HAP-1 (cell line): ENCODE results near the gene DGKI.

Experiments used
- DNase-seq, 2 experiments: peaks; one replicate each; pipeline ENCODE4 v3.0.0-alpha.2; 2016 to 2020; ENCODE audit warnings: low spot score in 2 of 2
- H3K27me3 ChIP-seq: fragments of 250-450 bp; sonication (Bioruptor Pico); 2 replicates; pipeline ENCODE4 v1.5.1; 2020; ENCODE audit warnings: low read depth, mild to moderate bottlenecking, moderate library complexity
- H3K36me3 ChIP-seq: fragments of 250-450 bp; sonication (Bioruptor Pico); replicated peaks from 2 replicates; pipeline ENCODE4 v1.5.1; 2020; ENCODE audit warnings: mild to moderate bottlenecking
- H3K4me1 ChIP-seq: fragments of 250-450 bp; sonication (Bioruptor Pico); 2 replicates; pipeline ENCODE4 v1.5.1; 2020; ENCODE audit warnings: mild to moderate bottlenecking
- H3K4me3 ChIP-seq: fragments of 250-450 bp; sonication (Bioruptor Pico); 2 replicates; pipeline ENCODE4 v1.5.1; 2020; ENCODE audit warnings: mild to moderate bottlenecking, moderate library complexity
- H3K9me3 ChIP-seq: fragments of 250-450 bp; sonication (Bioruptor Pico); 2 replicates; pipeline ENCODE4 v1.5.1; 2020; ENCODE audit warnings: mild to moderate bottlenecking, moderate library complexity
- in situ Hi-C: fragments of 300-500 bp; cut with MboI; formaldehyde crosslinking; loops from 3 replicates; pipeline ENCODE4 v1.14.3; 2020; ENCODE audit warnings: low sequenced_read_pairs, inconsistent platforms, mixed read lengths

DGKI gene

DNA sequence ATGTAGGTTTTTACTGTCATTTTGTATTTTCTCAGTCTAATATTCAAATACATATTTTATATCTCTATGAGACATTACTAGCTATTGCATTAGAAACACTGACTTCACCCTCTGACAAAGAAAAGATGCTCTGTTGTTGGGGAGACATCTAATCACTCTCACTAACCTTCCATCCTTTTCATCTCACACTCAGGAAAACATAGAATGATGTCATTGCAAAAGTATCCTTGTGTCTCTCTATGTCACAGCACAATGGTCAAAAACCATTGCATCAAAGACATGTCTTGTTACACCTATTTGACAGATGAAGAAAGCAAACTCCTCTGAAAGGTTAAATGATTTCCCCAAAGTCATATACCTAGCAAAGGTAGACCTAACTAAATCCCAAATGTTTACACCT is 272.0 kb downstream of the DGKI start:
- H3K9me3 ChIP-seq, result no peaks in the 10 kb centered on the region
- peaks cover 8% of the 10 kb centered on the region; the same call in 1 of the 2 replicates for H3K27me3 ChIP-seq
- in situ Hi-C loops, result no loop called here
- no peaks in the 10 kb centered on the region for H3K4me1 ChIP-seq
- DNase-seq, result no peak
- H3K4me3 ChIP-seq, result no peak overlapping the region
- no peaks in the 10 kb centered on the region for H3K36me3 ChIP-seq

DNA sequence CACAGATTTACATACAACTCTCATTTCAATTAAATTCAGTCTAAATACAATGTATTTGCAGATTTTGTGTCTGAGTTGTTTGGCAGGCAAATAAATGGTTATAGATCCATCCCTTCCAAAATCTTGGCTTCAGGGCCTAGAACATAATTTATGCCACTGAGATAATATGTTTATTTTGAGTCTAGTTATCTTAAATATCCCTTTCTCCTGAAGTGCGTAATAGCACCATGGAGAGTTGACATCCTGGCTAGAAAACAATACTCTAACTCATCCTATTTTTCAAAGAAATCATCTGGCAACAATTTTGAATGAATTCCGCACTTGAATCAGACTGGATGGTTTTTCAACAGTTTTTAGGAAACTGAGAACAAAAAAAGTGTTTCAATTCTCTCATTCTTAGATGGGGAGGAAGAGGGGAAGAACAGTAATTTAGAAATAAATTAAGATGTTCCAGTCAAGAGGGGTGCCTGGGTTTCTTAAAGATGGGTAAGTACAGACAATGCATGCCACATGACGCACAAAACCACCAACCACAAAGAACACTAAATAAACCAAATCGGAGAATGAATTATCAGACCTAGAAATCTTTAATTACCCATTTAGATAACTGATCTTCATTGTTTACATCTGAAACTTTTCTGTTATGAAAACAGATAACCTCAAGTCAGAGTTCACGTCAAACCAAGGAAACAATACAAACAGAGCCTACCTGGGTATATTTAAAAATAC is 274.6 kb downstream of the DGKI start:
- in situ Hi-C loops, result no loop called here
- Histone ChIP-seq H3K4me1 (no peaks in the 10 kb centered on the region), H3K4me3 (no peak overlapping the region), H3K36me3 (no peaks in the 10 kb centered on the region), H3K27me3 (peaks cover 2% of the 10 kb centered on the region; the same call in 1 of the 2 replicates), H3K9me3 (no peaks in the 10 kb centered on the region)
- DNase-seq, result no peak

DNA sequence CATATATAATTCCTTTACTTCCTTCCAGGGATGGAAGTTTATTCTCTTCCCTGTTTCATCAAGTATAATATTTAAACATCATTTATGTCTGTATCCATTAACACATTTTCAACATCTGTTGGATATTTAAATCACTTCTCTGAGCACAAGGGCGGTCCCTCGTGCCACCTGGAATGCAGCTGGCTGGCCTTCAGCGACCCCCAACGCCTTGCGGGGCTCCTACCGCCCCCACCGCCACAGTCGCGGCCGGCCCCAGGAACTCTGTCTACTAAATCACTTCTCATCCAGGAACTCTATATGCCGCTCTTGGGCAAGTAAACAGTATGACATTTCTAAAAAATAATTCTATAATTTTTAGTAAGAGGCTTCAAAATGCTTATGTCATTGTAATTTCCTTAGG is 282.1 kb downstream of the DGKI start:
- Histone ChIP-seq H3K9me3 (no peaks in the 10 kb centered on the region), H3K4me3 (no peak overlapping the region), H3K36me3 (no peaks in the 10 kb centered on the region), H3K4me1 (no peaks in the 10 kb centered on the region), H3K27me3 (no peaks in the 10 kb centered on the region)
- DNase-seq, result no peak
- in situ Hi-C loops, result no loop called here

DNA sequence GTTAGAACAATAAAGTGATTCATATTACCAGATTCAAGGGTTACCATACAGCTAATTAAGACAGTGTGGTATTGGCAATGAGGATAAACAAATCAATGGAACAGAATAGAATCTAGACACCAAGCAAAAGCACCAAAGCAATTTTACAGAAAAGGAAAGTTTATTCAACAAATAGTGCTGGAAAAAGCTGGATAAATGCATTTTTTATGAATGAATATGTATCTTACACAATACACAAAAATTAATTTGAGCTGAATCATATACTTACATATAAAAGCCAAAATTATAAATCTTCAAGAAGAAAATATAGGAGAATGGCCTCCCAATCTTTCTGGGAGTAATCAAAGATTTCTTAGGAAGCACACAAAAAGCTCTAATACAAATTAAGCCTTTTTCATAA is 282.8 kb downstream of the DGKI start:
- Histone ChIP-seq H3K9me3 (no peaks in the 10 kb centered on the region), H3K36me3 (no peaks in the 10 kb centered on the region), H3K27me3 (no peaks in the 10 kb centered on the region), H3K4me3 (no peak overlapping the region), H3K4me1 (no peaks in the 10 kb centered on the region)
- no peak for DNase-seq
- in situ Hi-C loops, result no loop called here

DNA sequence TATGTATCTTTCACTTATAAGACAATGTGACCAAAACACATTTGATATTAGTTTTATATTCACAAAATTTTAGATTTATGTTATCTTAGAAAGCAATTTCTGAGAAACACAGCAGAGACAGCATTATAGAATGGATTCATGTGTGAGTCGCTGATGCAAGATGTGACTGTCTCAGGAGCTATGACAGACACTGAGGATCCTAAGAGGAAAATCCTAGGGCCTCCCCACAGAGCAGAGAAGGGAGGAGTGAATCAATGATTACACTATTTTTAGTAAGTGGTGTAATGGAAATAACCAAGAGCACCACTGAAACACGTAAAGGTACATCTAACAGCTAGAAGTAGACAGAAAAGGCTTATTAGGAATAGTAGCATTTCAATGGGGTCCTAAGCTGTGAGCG is 299.3 kb downstream of the DGKI start:
- H3K27me3 ChIP-seq, result peaks cover 6% of the 10 kb centered on the region; the same call in 1 of the 2 replicates
- H3K4me1 ChIP-seq, result no peaks in the 10 kb centered on the region
- H3K36me3 ChIP-seq, result no peaks in the 10 kb centered on the region
- in situ Hi-C loops, result no loop called here
- H3K9me3 ChIP-seq, result no peaks in the 10 kb centered on the region
- DNase-seq, result no peak
- H3K4me3 ChIP-seq, result no peak overlapping the region

DNA sequence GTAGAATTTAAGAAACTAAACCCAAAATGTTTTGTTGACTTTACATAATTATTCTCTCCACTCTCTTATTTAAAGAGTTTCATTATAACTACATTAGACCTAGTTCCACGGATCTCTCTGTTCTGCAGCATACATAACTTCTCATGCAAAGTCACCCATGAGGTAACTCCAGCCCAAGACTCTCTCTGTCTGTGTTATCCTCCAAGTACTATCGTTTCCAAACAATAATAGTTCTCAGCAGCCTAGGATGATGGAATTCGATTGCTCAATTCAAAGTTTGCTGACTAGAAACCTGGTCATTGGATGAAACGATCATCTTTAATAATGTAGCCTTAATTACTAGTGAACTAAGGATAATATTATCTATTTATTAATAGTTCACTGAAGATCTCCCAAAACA is 300.1 kb downstream of the DGKI start:
- in situ Hi-C loops, result no loop called here
- no peak overlapping the region for H3K4me3 ChIP-seq
- no peaks in the 10 kb centered on the region for H3K36me3 ChIP-seq
- peaks cover 6% of the 10 kb centered on the region; the same call in 1 of the 2 replicates for H3K27me3 ChIP-seq
- no peaks in the 10 kb centered on the region for H3K9me3 ChIP-seq
- DNase-seq, result no peak
- no peaks in the 10 kb centered on the region for H3K4me1 ChIP-seq

DNA sequence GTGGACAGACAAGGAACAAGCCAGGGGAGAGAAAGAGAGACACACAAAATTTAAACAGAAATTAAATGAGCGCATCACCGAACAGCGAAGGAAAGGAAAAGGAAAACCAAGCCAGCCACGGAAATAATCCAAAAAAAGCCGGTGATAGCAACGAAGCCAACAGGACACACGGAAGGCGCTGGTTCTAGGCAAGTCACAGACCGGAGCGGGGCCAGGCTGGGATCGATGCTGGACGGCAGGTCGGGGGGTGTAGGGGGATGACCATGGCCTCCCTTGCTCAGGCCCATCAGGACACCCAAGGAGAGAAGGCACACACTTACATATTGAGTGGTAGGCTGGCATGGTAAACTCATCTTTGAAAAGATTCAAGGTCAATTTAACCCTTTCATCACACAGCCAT is 300.8 kb downstream of the DGKI start:
- in situ Hi-C loops, result no loop called here
- Histone ChIP-seq H3K36me3 (no peaks in the 10 kb centered on the region), H3K27me3 (peaks cover 6% of the 10 kb centered on the region; the same call in 1 of the 2 replicates), H3K4me3 (no peak overlapping the region), H3K4me1 (no peaks in the 10 kb centered on the region), H3K9me3 (no peaks in the 10 kb centered on the region)
- DNase-seq, result no peak

DNA sequence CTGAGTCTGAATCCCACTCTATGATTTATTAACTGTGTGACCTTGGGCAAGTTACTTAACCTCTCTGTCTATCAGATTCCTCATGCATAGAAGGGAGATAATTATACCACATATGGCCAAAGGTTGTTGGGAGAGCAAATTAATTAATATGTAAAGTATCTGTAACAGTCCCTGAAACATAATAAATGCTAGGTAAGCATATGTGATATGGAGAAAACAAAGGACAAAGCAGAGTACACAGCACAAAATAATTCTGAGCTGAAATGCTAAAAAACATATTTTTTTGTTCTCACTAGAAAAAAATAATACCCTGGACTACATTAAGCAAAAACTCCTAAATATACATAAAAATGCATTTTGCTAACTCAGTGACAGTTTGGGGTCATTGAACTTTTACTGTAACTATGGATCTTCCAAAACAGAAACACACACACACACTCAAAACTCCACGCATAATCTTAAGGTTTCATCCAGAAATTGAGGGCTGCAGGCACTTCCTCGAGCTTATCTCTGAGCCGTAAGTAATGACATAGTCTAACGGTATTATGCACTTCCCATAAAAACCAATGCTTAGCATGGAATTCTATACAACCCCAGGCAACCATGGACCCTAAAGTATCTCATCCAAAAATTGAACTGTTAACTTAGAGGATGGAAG is 301.6 kb downstream of the DGKI start:
- H3K27me3 ChIP-seq, result peaks cover 6% of the 10 kb centered on the region; the same call in 1 of the 2 replicates
- DNase-seq, result no peak
- no peaks in the 10 kb centered on the region for H3K36me3 ChIP-seq
- in situ Hi-C loops, result no loop called here
- H3K4me1 ChIP-seq, result no peaks in the 10 kb centered on the region
- H3K4me3 ChIP-seq, result no peak overlapping the region
- H3K9me3 ChIP-seq, result no peaks in the 10 kb centered on the region

DNA sequence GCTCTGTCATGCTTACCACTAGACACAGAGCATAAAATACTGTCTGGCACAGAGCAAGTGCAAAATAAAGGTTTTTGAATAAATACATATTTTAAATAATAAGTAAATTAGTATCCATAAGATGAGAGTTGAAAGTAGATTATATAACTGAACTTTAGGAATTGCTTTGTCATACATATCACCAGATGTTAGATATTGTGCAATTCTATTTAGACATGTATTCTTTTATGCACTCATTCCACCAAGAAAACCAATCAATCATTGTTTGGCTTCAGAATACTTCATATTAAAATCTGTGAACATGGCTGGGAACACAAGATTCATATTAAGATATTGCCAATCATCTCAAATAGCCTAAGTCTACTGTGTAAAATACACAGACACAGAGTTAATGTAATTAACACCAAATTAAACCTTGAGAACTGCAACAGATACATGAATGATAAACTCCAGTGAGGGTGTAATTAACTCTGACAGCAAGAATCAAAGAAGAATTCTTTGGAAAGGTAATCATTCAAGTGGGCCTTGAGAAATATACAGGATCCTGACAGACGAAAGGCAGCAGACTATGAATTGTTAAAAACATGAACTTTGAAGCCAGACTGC is 302.2 kb downstream of the DGKI start:
- Histone ChIP-seq H3K4me1 (no peaks in the 10 kb centered on the region), H3K27me3 (peaks cover 6% of the 10 kb centered on the region; the same call in 1 of the 2 replicates), H3K4me3 (no peak overlapping the region), H3K36me3 (no peaks in the 10 kb centered on the region), H3K9me3 (no peaks in the 10 kb centered on the region)
- DNase-seq, result no peak
- in situ Hi-C loops, result no loop called here

DNA sequence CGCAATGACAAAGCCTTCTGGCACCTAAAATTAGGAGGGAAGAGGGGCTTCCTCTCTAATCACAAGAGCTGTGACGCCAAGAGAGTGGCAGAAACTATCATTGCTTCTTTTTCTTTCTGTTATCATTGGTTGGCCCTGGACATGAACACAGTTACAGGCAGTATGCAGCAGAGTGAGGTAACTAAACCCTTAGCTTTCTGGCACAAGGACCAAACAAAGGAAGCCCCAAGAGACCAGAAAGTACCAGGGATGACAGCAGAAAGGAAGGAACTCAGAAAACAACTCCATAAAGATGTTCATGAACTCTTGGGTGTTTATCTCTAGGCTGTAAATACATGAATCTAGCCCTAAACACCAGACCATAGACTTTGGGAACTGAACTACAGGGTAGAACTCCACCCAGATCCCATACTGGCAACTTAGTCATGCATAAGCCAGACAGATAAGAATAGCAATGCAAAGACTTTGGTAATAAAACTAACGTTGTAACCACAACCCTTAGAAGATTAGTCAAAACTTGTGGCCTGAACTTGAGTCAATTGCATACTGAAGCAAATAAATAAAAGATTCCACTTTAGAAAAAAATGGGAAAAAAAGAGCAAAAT is 307.6 kb downstream of the DGKI start:
- Histone ChIP-seq H3K27me3 (peaks cover 5% of the 10 kb centered on the region; the same call in 1 of the 2 replicates), H3K9me3 (no peaks in the 10 kb centered on the region), H3K4me3 (no peak overlapping the region), H3K4me1 (no peaks in the 10 kb centered on the region), H3K36me3 (no peaks in the 10 kb centered on the region)
- in situ Hi-C loops, result no loop called here
- DNase-seq, result no peak

DNA sequence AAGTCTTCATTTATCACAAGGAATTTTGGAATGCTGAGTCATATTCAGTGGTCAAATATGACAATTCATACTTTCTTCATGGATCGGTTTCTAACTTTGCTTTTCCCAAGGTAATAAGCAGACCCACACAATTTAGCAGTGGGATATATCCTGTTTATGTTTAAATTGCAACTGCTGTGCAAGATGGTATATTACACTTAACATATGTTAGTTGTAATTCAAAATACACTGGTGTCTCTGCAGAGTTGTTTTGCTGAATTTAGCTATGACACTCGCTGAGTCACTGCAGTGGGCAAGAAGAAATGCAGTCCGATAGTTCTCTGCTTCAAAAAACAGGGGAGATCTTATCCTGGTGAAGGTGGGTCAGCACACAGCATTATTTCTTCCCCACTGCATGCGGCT is 308.4 kb downstream of the DGKI start:
- Histone ChIP-seq H3K9me3 (no peaks in the 10 kb centered on the region), H3K4me1 (no peaks in the 10 kb centered on the region), H3K4me3 (no peak overlapping the region), H3K27me3 (peaks cover 5% of the 10 kb centered on the region; the same call in 1 of the 2 replicates), H3K36me3 (no peaks in the 10 kb centered on the region)
- no peak for DNase-seq
- in situ Hi-C loops, result no loop called here

DNA sequence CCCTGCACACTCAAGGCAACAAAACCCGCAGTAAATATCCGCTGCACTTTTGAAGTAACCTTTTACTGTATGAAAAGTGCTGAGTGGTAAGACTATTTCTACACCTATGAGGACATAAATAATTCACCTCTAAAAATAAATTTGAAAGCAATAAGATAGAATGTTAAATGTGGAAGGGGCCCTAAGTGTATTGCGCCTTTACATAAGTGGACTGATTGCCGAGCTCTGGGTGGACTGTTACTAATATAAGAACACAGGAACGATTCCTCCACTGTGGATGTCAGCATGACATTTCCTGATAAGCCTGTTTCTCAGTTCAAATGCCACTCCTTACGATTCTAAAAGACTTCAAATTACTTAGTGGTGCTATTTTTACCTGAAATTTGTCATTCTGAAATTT is 311.2 kb downstream of the DGKI start:
- no peaks in the 10 kb centered on the region for H3K9me3 ChIP-seq
- DNase-seq, result no peak
- in situ Hi-C loops, result no loop called here
- peaks cover 5% of the 10 kb centered on the region; the same call in 1 of the 2 replicates for H3K27me3 ChIP-seq
- H3K4me3 ChIP-seq, result no peak overlapping the region
- H3K36me3 ChIP-seq, result no peaks in the 10 kb centered on the region
- no peaks in the 10 kb centered on the region for H3K4me1 ChIP-seq

DNA sequence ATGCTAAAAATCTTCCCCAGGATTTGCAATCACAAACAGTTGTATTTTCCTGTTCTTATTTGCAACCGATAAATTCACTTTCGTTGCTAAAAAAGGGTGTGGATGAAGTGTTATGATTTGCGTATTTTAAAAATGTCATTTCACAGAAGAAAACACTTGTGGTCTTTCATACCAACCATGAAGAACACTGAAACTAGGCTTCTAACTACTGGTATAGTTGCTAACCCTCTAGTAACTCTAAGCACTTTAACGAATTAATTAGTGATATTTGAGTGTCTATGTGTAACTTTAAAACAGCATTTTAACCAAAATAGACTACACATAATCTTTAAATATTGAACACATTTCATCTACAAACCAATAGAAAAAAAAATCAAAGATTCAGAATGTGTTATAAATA is 315.1 kb downstream of the DGKI start:
- H3K27me3 ChIP-seq, result peaks cover 9% of the 10 kb centered on the region
- in situ Hi-C loops, result no loop called here
- no peaks in the 10 kb centered on the region for H3K4me1 ChIP-seq
- H3K4me3 ChIP-seq, result no peak overlapping the region
- H3K9me3 ChIP-seq, result no peaks in the 10 kb centered on the region
- no peak for DNase-seq
- H3K36me3 ChIP-seq, result no peaks in the 10 kb centered on the region

DNA sequence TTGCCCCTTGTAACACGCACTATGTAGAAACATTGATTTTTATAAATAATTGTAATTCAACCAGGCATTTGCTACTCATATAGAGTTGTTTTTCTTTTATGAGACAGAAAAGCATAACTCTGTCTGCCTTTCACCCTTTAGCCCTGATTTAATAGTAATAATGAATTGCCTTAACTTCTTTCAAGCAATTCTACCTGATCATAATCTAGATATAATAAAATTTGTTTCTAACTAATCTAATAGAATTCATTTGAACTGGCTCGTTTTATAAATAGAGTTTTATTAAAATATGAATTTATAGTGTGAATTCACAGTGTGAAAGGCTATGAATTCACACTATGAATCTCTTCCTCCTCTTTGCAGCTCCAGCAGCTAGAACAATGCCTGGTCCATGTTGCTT is 319.1 kb downstream of the DGKI start:
- H3K4me3 ChIP-seq, result no peak overlapping the region
- peaks cover 12% of the 10 kb centered on the region; the same call in 1 of the 2 replicates for H3K27me3 ChIP-seq
- no peaks in the 10 kb centered on the region for H3K9me3 ChIP-seq
- no peaks in the 10 kb centered on the region for H3K36me3 ChIP-seq
- in situ Hi-C loops, result no loop called here
- H3K4me1 ChIP-seq, result no peaks in the 10 kb centered on the region
- DNase-seq, result no peak
